ENCODE data around the gene DENND1A. TPM values are rescaled to one million over a fixed set of nuclear protein-coding genes. Genes with fewer than 3 reads are reported as not detected.

The DENND1A gene
- total and polyA plus RNA-seq, 4 donors: 7.9 to 22.0 (median 13.9) TPM

DNA sequence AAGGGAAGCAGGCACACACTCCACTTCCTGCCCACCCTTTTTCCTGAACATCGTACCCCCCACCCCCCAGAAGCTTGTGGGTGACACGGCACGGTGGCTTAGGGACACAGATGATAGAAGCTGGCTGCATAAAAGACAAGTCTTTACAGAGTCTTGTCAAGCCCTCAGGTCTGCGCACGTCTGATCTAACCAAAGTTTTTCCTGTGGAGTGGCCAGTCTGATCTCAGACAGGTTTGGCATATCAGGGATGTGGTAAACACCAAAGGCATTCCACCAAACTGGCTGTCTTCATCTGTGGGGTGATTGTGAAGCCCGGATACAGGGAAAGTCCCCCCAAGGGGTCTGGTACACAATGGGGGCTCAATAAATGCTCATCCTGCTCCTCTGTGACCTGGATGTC lies 523.9 kb downstream of the DENND1A start:
- Histone ChIP-seq H3K9ac (ENCODE audit: low read depth in 1 of 2, low read length in 2 of 2) (no peak overlapping the region), H3K4me1 (ENCODE audit: control insufficient read depth in 4 of 4, insufficient read depth in 4 of 4, low read length in 3 of 4) (no peaks in the 10 kb centered on the region), H3K4me3 (ENCODE audit: low read depth in 1 of 3, low read length in 3 of 3) (no peak overlapping the region), H3K9me3 (ENCODE audit: control insufficient read depth in 4 of 4, low read length in 3 of 4) (no peaks in the 10 kb centered on the region), H3K27me3 (ENCODE audit: control insufficient read depth in 4 of 4, insufficient read depth in 4 of 4, low read length in 3 of 4) (no peaks in the 10 kb centered on the region), H3K36me3 (ENCODE audit: control insufficient read depth in 4 of 4, insufficient read depth in 3 of 4, low read depth in 1 of 4, low read length in 3 of 4) (peaks cover 0 to 5% (median 4%) of the 10 kb centered on the region in 4 donors), H3K27ac (ENCODE audit: low read depth in 1 of 2, low read length in 2 of 2) (no peak overlapping the region)
- 86% methylated on average over 6 of the region's 6 CpGs for WGBS
- no peak for DNase-seq (ENCODE audit: low spot score)
- TF ChIP-seq, protein P1, sequence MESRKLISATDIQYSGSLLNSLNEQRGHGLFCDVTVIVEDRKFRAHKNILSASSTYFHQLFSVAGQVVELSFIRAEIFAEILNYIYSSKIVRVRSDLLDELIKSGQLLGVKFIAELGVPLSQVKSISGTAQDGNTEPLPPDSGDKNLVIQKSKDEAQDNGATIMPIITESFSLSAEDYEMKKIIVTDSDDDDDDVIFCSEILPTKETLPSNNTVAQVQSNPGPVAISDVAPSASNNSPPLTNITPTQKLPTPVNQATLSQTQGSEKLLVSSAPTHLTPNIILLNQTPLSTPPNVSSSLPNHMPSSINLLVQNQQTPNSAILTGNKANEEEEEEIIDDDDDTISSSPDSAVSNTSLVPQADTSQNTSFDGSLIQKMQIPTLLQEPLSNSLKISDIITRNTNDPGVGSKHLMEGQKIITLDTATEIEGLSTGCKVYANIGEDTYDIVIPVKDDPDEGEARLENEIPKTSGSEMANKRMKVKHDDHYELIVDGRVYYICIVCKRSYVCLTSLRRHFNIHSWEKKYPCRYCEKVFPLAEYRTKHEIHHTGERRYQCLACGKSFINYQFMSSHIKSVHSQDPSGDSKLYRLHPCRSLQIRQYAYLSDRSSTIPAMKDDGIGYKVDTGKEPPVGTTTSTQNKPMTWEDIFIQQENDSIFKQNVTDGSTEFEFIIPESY (IDR thresholded peaks at IDR 0.05): no peak
- no peak for TF ChIP-seq FOXA1 (IDR thresholded peaks at IDR 0.05)
- TF ChIP-seq CTCF (IDR thresholded peaks at IDR 0.05; ENCODE audit: low read depth, low read length, missing input control): no peak
- no peak for TF ChIP-seq HNF4A (conservative IDR thresholded peaks at IDR 0.05)
- TF ChIP-seq HNF4G (IDR thresholded peaks at IDR 0.05): no peak
- TF ChIP-seq, protein P2, sequence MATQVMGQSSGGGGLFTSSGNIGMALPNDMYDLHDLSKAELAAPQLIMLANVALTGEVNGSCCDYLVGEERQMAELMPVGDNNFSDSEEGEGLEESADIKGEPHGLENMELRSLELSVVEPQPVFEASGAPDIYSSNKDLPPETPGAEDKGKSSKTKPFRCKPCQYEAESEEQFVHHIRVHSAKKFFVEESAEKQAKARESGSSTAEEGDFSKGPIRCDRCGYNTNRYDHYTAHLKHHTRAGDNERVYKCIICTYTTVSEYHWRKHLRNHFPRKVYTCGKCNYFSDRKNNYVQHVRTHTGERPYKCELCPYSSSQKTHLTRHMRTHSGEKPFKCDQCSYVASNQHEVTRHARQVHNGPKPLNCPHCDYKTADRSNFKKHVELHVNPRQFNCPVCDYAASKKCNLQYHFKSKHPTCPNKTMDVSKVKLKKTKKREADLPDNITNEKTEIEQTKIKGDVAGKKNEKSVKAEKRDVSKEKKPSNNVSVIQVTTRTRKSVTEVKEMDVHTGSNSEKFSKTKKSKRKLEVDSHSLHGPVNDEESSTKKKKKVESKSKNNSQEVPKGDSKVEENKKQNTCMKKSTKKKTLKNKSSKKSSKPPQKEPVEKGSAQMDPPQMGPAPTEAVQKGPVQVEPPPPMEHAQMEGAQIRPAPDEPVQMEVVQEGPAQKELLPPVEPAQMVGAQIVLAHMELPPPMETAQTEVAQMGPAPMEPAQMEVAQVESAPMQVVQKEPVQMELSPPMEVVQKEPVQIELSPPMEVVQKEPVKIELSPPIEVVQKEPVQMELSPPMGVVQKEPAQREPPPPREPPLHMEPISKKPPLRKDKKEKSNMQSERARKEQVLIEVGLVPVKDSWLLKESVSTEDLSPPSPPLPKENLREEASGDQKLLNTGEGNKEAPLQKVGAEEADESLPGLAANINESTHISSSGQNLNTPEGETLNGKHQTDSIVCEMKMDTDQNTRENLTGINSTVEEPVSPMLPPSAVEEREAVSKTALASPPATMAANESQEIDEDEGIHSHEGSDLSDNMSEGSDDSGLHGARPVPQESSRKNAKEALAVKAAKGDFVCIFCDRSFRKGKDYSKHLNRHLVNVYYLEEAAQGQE (IDR thresholded peaks at IDR 0.05): no peak
- TF ChIP-seq, protein P3, sequence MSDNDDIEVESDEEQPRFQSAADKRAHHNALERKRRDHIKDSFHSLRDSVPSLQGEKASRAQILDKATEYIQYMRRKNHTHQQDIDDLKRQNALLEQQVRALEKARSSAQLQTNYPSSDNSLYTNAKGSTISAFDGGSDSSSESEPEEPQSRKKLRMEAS (IDR thresholded peaks at IDR 0.05): no peak
- TF ChIP-seq SP1 (IDR thresholded peaks at IDR 0.05): no peak
- TF ChIP-seq YY1 (IDR thresholded peaks at IDR 0.05): no peak
- TF ChIP-seq RAD21 (IDR thresholded peaks at IDR 0.05): no peak
- TF ChIP-seq TAF1 (conservative IDR thresholded peaks at IDR 0.05): no peak
- TF ChIP-seq RXRA (IDR thresholded peaks at IDR 0.05): no peak
- TF ChIP-seq JUND (IDR thresholded peaks at IDR 0.05): no peak
- no peak for TF ChIP-seq FOXA2 (IDR thresholded peaks at IDR 0.05)
- no peak for TF ChIP-seq NR2F2 (IDR thresholded peaks at IDR 0.05)
- TF ChIP-seq GABPA (IDR thresholded peaks at IDR 0.05 in 1 of 2, conservative IDR thresholded peaks at IDR 0.05 in 1 of 2): no peak
- TF ChIP-seq, protein P4, sequence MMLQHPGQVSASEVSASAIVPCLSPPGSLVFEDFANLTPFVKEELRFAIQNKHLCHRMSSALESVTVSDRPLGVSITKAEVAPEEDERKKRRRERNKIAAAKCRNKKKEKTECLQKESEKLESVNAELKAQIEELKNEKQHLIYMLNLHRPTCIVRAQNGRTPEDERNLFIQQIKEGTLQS (IDR thresholded peaks at IDR 0.05): no peak
- TF ChIP-seq EGR1 (IDR thresholded peaks at IDR 0.05; ENCODE audit: low read depth in 2 of 2): no peak
